ENCODE data around the gene CLDN12. TPM values are rescaled to one million over a fixed set of nuclear protein-coding genes. Genes with fewer than 3 reads are reported as not detected.

The CLDN12 gene
- total RNA-seq, 1 donor from 2014 or later: 29.0 TPM

GRCh38 chr7:90425376-90425775, 22.1 kb downstream of the CLDN12 start:
- TF ChIP-seq CTCF (IDR thresholded peaks at IDR 0.05; ENCODE audit: unreplicated experiment): no peak
- no peak for DNase-seq (ENCODE audit: low spot score)
- no peak overlapping the region for H3K4me3 Mint-ChIP-seq (ENCODE audit: unreplicated experiment)

GRCh38 chr7:90430614-90431460, 27.6 kb downstream of the CLDN12 start:
- Mint-ChIP-seq H3K27ac (ENCODE audit: unreplicated experiment) (no peak overlapping the region), H3K4me1 (ENCODE audit: unreplicated experiment) (no peaks in the 10 kb centered on the region), H3K36me3 (ENCODE audit: low read depth, unreplicated experiment) (peaks cover 3% of the 10 kb centered on the region), H3K27me3 (ENCODE audit: unreplicated experiment) (peaks cover 6% of the 10 kb centered on the region), H3K9me3 (ENCODE audit: unreplicated experiment) (peaks cover 10% of the 10 kb centered on the region), H3K4me3 (ENCODE audit: unreplicated experiment) (no peak overlapping the region)
- no peak for TF ChIP-seq CTCF (IDR thresholded peaks at IDR 0.05; ENCODE audit: unreplicated experiment)
- DNase-seq (ENCODE audit: low spot score): no peak

More at GRCh38 chr7:90425376-90425775, 22.1 kb downstream of the CLDN12 start:
- Mint-ChIP-seq H3K36me3 (ENCODE audit: low read depth, unreplicated experiment) (peaks cover 4% of the 10 kb centered on the region), H3K27me3 (ENCODE audit: unreplicated experiment) (peaks cover 2% of the 10 kb centered on the region), H3K27ac (ENCODE audit: unreplicated experiment) (no peak overlapping the region), H3K9me3 (ENCODE audit: unreplicated experiment) (no peaks in the 10 kb centered on the region), H3K4me1 (ENCODE audit: unreplicated experiment) (no peaks in the 10 kb centered on the region)

GRCh38 chr7:90432752-90433151, 29.5 kb downstream of the CLDN12 start:
- H3K27me3 Mint-ChIP-seq (ENCODE audit: unreplicated experiment): peaks cover 4% of the 10 kb centered on the region
- H3K9me3 Mint-ChIP-seq (ENCODE audit: unreplicated experiment): peaks cover 10% of the 10 kb centered on the region
- H3K4me3 Mint-ChIP-seq (ENCODE audit: unreplicated experiment): no peak overlapping the region
- DNase-seq (ENCODE audit: low spot score): no peak
- no peak for TF ChIP-seq CTCF (IDR thresholded peaks at IDR 0.05; ENCODE audit: unreplicated experiment)
- H3K27ac Mint-ChIP-seq (ENCODE audit: unreplicated experiment): no peak overlapping the region
- no peaks in the 10 kb centered on the region for H3K4me1 Mint-ChIP-seq (ENCODE audit: unreplicated experiment)
- peaks cover 3% of the 10 kb centered on the region for H3K36me3 Mint-ChIP-seq (ENCODE audit: low read depth, unreplicated experiment)

- no peak overlapping the region for H3K4me3 Mint-ChIP-seq (ENCODE audit: unreplicated experiment)
- peaks cover 4% of the 10 kb centered on the region for H3K27me3 Mint-ChIP-seq (ENCODE audit: unreplicated experiment)
- peaks cover 11% of the 10 kb centered on the region for H3K9me3 Mint-ChIP-seq (ENCODE audit: unreplicated experiment)
- H3K4me1 Mint-ChIP-seq (ENCODE audit: unreplicated experiment): no peaks in the 10 kb centered on the region
- peaks cover 3% of the 10 kb centered on the region for H3K36me3 Mint-ChIP-seq (ENCODE audit: low read depth, unreplicated experiment)
- H3K27ac Mint-ChIP-seq (ENCODE audit: unreplicated experiment): no peak overlapping the region
- no peak for TF ChIP-seq CTCF (IDR thresholded peaks at IDR 0.05; ENCODE audit: unreplicated experiment)
- DNase-seq (ENCODE audit: low spot score): no peak
Observed at GRCh38 chr7:90433221-90433620, 30.0 kb downstream of the CLDN12 start.

GRCh38 chr7:90445633-90446032, 42.4 kb downstream of the CLDN12 start:
- Mint-ChIP-seq H3K4me3 (ENCODE audit: unreplicated experiment) (no peak overlapping the region), H3K27ac (ENCODE audit: unreplicated experiment) (no peak overlapping the region), H3K4me1 (ENCODE audit: unreplicated experiment) (peaks cover 14% of the 10 kb centered on the region), H3K9me3 (ENCODE audit: unreplicated experiment) (no peaks in the 10 kb centered on the region), H3K36me3 (ENCODE audit: low read depth, unreplicated experiment) (no peaks in the 10 kb centered on the region), H3K27me3 (ENCODE audit: unreplicated experiment) (no peaks in the 10 kb centered on the region)
- TF ChIP-seq CTCF (IDR thresholded peaks at IDR 0.05; ENCODE audit: unreplicated experiment): no peak
- no peak for DNase-seq (ENCODE audit: low spot score)
